Bronchial epithelial cell (primary cell): ENCODE results near the gene TFEB. TPM values are rescaled to one million over a fixed set of nuclear protein-coding genes. Genes with fewer than 3 reads are reported as not detected.
A peak's percentile ranks its signal among the peaks of the same experiment; 100 is the strongest.

Experiments used
- DNase-seq: peaks from one replicate; pipeline ENCODE4 v3.0.0-alpha.2; 2010; ENCODE audit warnings: low read depth
- FAIRE-seq: peaks from 2 replicates; lab custom pipeline; 2011; peaks lifted over from hg19 to GRCh38; lab: Jason Lieb, UNC
- H3K27me3 ChIP-seq: 2 replicates; pipeline ENCODE4 v1.5.1; 2011; ENCODE audit warnings: low read length; ENCODE audit not compliant: control insufficient read depth, insufficient read depth
- H3K36me3 ChIP-seq: 2 replicates; pipeline ENCODE4 v1.5.1; 2011; ENCODE audit warnings: low read length; ENCODE audit not compliant: control insufficient read depth, insufficient read depth
- H3K4me3 ChIP-seq: 2 replicates; pipeline ENCODE4 v1.5.1; 2011; ENCODE audit warnings: mild to moderate bottlenecking, low read depth, low read length, control low read depth
- CTCF ChIP-seq: IDR thresholded peaks from 2 replicates; pipeline ENCODE4 v1.5.1; 2011; ENCODE audit warnings: mild to moderate bottlenecking, moderate library complexity, low read length, control low read depth, inconsistent platforms; ENCODE audit not compliant: insufficient read depth, severe bottlenecking
- total RNA-seq: library from RNA; depleted of rRNA; stranded (reverse); fragments of >200 nt; gene quantifications from 2 replicates; pipeline ENCODE4 v1.2.1, GENCODE V29; 2014

Gene TFEB
- total RNA-seq, 1 donor from 2014 or later = 6.8 TPM

- DNase-seq (no peak), FAIRE-seq (no peak)
- no peaks in the 10 kb centered on the region for H3K27me3 ChIP-seq
- no peak for TF ChIP-seq CTCF
- peaks cover 18% of the 10 kb centered on the region for H3K36me3 ChIP-seq
- no peak overlapping the region for H3K4me3 ChIP-seq
These were observed 93.1 kb downstream of the TFEB start for GRCh38 chr6:41642090-41642959.

- Histone ChIP-seq H3K27me3 (no peaks in the 10 kb centered on the region), H3K36me3 (peaks cover 10% of the 10 kb centered on the region), H3K4me3 (no peak overlapping the region)
- TF ChIP-seq CTCF = no peak
- DNase-seq (no peak), FAIRE-seq (no peak)
These were observed 94.0 kb downstream of the TFEB start for GRCh38 chr6:41641352-41641925.

GRCh38 chr6:41640426-41640825, 95.0 kb downstream of the TFEB start:
- FAIRE-seq (no peak), DNase-seq (no peak)
- no peaks in the 10 kb centered on the region for H3K27me3 ChIP-seq
- peaks cover 1% of the 10 kb centered on the region for H3K36me3 ChIP-seq
- no peak overlapping the region for H3K4me3 ChIP-seq
- TF ChIP-seq CTCF = no peak

- Histone ChIP-seq H3K4me3 (no peak overlapping the region), H3K36me3 (peaks cover 1% of the 10 kb centered on the region), H3K27me3 (no peaks in the 10 kb centered on the region)
- no peak for DNase-seq
- FAIRE-seq = no peak
- TF ChIP-seq CTCF = no peak
These were observed 95.5 kb downstream of the TFEB start for GRCh38 chr6:41639809-41640371.

GRCh38 chr6:41638935-41639808, 96.2 kb downstream of the TFEB start:
- Histone ChIP-seq H3K36me3 (peaks cover 1% of the 10 kb centered on the region), H3K27me3 (no peaks in the 10 kb centered on the region), H3K4me3 (peak overlapping the region; percentile 72)
- no peak for DNase-seq
- no peak for TF ChIP-seq CTCF
- no peak for FAIRE-seq
